ENCODE measurements around the gene CCNL2.
A peak's percentile ranks its signal among the peaks of the same experiment; 100 is the strongest.

Gene CCNL2

GRCh38 chr1:1343811-1344421 is 55.2 kb downstream of the CCNL2 start:
- TF ChIP-seq, protein P1, sequence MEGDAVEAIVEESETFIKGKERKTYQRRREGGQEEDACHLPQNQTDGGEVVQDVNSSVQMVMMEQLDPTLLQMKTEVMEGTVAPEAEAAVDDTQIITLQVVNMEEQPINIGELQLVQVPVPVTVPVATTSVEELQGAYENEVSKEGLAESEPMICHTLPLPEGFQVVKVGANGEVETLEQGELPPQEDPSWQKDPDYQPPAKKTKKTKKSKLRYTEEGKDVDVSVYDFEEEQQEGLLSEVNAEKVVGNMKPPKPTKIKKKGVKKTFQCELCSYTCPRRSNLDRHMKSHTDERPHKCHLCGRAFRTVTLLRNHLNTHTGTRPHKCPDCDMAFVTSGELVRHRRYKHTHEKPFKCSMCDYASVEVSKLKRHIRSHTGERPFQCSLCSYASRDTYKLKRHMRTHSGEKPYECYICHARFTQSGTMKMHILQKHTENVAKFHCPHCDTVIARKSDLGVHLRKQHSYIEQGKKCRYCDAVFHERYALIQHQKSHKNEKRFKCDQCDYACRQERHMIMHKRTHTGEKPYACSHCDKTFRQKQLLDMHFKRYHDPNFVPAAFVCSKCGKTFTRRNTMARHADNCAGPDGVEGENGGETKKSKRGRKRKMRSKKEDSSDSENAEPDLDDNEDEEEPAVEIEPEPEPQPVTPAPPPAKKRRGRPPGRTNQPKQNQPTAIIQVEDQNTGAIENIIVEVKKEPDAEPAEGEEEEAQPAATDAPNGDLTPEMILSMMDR (IDR thresholded peaks at IDR 0.05; ENCODE audit: insufficient read depth, low read depth, low read length, missing control alignments), result no peak
- no peak for DNase-seq (ENCODE audit: low read depth)
- peak overlapping the region; percentile 32 for H3K4me3 ChIP-seq (ENCODE audit: low read length)

- TF ChIP-seq, protein P1 (IDR thresholded peaks at IDR 0.05; ENCODE audit: insufficient read depth, low read depth, low read length, missing control alignments), result no peak
- no peak for DNase-seq (ENCODE audit: low read depth)
- H3K4me3 ChIP-seq (ENCODE audit: low read length), result no peak overlapping the region
Measured at GRCh38 chr1:1342584-1343115, 56.5 kb downstream of the CCNL2 start.

DNA sequence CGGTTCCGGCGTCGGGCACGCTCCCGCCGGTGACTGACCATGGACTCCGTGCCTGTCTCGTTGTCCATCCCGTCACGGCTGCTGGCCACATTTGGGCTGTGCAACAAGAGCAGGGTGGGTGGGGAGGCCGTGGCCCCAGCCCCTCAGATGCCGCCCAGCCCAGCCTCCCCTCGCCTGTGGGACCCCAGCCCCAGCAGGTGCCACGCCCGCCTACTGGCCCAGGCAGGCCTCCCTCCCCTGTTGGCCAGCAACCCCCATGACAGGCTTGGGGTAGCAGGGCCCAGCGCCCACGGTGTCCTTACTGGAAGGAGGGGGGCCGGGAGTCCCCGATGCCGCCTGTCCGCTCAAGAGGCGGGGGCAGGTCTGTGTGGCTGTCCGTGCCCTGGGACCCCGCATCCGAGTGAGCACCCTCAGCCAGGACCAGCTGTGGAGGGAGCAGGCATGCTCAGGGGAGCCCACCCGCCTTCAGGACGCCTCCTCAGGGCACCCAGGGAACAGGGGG is 57.0 kb downstream of the CCNL2 start:
- TF ChIP-seq, protein P1 (IDR thresholded peaks at IDR 0.05; ENCODE audit: insufficient read depth, low read depth, low read length, missing control alignments), result no peak
- H3K4me3 ChIP-seq (ENCODE audit: low read length), result no peak overlapping the region
- DNase-seq (ENCODE audit: low read depth), result no peak

DNA sequence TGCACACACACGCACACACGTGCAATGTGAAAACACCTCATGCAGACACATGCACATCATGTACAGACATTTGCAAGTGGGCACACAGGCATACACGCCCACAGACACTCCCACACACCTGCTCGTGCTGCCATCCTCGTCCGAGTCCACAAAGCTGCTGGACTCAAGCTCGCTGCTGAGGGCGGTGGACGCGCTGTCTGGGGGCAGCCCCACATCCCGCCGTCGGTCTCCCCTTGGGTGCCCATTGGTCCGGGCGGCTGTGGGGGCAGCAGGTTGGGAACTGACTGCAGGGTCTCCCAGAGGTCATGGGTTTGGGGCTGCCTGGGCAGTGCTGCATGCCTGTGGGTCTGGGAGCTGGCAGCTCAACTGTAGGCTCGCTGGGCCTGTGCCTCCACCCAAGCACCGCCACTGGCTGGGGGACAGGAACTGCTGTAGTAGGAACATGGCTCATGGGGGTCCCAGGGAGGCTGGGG is 57.5 kb downstream of the CCNL2 start:
- DNase-seq (ENCODE audit: low read depth), result no peak
- TF ChIP-seq, protein P1 (IDR thresholded peaks at IDR 0.05; ENCODE audit: insufficient read depth, low read depth, low read length, missing control alignments), result no peak
- H3K4me3 ChIP-seq (ENCODE audit: low read length), result no peak overlapping the region

DNA sequence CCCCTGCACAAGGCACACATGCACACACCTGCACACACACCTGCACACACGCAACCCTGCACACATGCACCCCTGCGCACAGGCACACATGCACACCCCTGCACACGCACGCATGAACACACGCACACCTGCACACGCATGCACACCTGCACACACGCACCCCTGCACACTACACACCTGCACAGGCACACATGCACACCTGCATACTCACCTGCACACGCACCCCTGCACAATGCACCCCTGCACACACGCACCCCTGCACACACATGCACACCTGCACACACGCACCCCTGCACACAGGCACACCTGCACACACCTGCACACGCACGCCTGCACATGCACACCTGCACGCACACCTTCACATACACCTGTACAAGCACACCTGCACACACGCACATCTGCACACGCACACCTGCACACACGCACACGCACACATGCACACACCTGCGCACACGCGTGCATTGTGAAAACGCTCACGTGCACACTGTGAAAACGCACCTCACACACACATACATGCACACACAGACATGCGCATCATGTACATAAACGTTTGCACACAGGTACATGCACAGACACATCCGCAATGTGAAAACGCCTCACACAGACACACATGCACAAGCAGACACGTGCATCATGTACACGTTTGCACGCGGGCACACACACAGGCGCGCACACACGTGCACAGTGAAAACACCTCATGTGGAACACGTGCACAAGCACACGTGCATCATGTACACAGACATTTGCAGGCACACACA is 58.2 kb downstream of the CCNL2 start:
- DNase-seq (ENCODE audit: low read depth), result no peak

GRCh38 chr1:1340185-1340584 is 59.0 kb downstream of the CCNL2 start:
- no peak for DNase-seq (ENCODE audit: low read depth)
- TF ChIP-seq, protein P1 (IDR thresholded peaks at IDR 0.05; ENCODE audit: insufficient read depth, low read depth, low read length, missing control alignments), result no peak
- H3K4me3 ChIP-seq (ENCODE audit: low read length), result no peak overlapping the region

More for the DNA sequence above, 58.2 kb downstream of the CCNL2 start:
- TF ChIP-seq, protein P1 (IDR thresholded peaks at IDR 0.05; ENCODE audit: insufficient read depth, low read depth, low read length, missing control alignments), result no peak
- H3K4me3 ChIP-seq (ENCODE audit: low read length), result no peak overlapping the region

Measured in epithelial cell of esophagus (primary cell).